ENCODE measurements around the gene SGCD. TPM values are rescaled to one million over a fixed set of nuclear protein-coding genes. Genes with fewer than 3 reads are reported as not detected.

Gene SGCD
- total and polyA plus RNA-seq, 4 donors, result 0.79 to 20.9 (median 6.0) TPM

DNA sequence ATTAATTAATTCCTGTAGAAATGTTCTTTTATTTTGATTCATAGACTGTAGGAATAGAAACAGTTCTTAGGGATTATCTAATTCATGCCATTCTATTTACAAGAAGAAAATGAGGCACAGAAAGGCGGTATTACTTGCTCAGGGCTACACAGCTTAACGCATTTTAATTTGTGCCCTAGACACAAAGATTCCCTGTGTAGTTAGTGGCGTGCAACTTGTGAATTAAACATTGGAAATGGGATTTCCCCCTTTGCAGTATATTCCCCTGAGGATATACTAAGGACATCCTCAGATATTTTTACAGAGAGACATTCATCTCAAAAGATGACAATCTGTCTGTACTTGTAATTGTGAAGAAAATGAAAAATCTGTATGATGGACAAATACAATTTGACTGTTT, 108.1 kb downstream of the SGCD start:
- no peak for DNase-seq
- H3K4me3 ChIP-seq, result no peak overlapping the region
- peaks cover 0 to 2% (median 0%) of the 10 kb centered on the region in 5 donors for H3K4me1 ChIP-seq (ENCODE audit: control insufficient read depth in 5 of 5, insufficient read depth in 5 of 5, low read length in 5 of 5)
- no peak overlapping the region for H3K27ac ChIP-seq (ENCODE audit: low read depth in 1 of 2, low read length in 1 of 2)
- H3K9ac ChIP-seq (ENCODE audit: insufficient read depth in 1 of 2, low read length in 2 of 2), result no peak overlapping the region
- no peaks in the 10 kb centered on the region for H3K36me3 ChIP-seq (ENCODE audit: control insufficient read depth in 4 of 4, insufficient read depth in 4 of 4, low read length in 4 of 4)
- WGBS, 2 donors, result 87 to 89% methylated on average over 3 of the region's 3 CpGs
- no peak for TF ChIP-seq CTCF (IDR thresholded peaks at IDR 0.05; ENCODE audit: control extremely low read depth, extremely low read depth)
- ATAC-seq (ENCODE audit: insufficient read depth, low FRiP score), result no peak
- no peaks in the 10 kb centered on the region for H3K9me3 ChIP-seq (ENCODE audit: control insufficient read depth in 4 of 4, insufficient read depth in 3 of 4, low read length in 3 of 4)
- H3K27me3 ChIP-seq (ENCODE audit: control insufficient read depth in 3 of 3, insufficient read depth in 3 of 3, low read length in 2 of 3), result no peaks in the 10 kb centered on the region

GRCh38 chr5:156438076-156438475, 111.1 kb downstream of the SGCD start:
- H3K27me3 ChIP-seq (ENCODE audit: control insufficient read depth in 3 of 3, insufficient read depth in 3 of 3, low read length in 2 of 3), result no peaks in the 10 kb centered on the region
- 67 to 71% methylated on average over 3 of the region's 3 CpGs for WGBS, 2 donors
- no peak overlapping the region for H3K4me3 ChIP-seq
- DNase-seq (no peak), ATAC-seq (ENCODE audit: insufficient read depth, low FRiP score) (no peak)
- H3K9me3 ChIP-seq (ENCODE audit: control insufficient read depth in 4 of 4, insufficient read depth in 3 of 4, low read length in 3 of 4), result no peaks in the 10 kb centered on the region
- no peak overlapping the region for H3K9ac ChIP-seq (ENCODE audit: insufficient read depth in 1 of 2, low read length in 2 of 2)
- no peaks in the 10 kb centered on the region for H3K36me3 ChIP-seq (ENCODE audit: control insufficient read depth in 4 of 4, insufficient read depth in 4 of 4, low read length in 4 of 4)
- TF ChIP-seq CTCF (IDR thresholded peaks at IDR 0.05; ENCODE audit: control extremely low read depth, extremely low read depth), result no peak
- H3K4me1 ChIP-seq (ENCODE audit: control insufficient read depth in 5 of 5, insufficient read depth in 5 of 5, low read length in 5 of 5), result peaks cover 0 to 10% (median 0%) of the 10 kb centered on the region in 5 donors
- no peak overlapping the region for H3K27ac ChIP-seq (ENCODE audit: low read depth in 1 of 2, low read length in 1 of 2)

DNA sequence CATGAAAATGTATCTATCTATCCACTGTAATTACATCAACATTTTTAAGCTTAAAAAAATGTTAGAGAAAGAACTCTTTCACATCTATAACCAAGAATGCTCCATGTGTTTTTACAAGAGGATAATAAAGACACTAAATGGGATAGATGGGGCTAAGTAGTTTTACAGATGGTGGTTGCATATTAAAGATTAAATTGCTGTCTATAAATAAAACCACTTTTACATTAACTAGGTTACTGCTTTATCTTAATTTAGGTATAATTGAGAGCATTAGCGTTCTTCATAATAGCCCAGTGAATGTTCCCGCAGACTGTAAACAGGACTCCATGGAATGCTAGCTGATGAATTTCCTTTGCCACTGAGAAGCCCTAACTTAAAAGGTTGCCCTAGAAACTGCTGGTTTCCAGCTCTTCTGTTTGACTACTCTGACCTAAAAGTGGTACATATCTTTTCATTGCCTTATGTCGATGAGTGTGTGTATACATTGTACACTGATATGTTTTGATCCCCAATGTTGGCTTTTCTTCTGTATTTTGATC, 117.9 kb downstream of the SGCD start:
- no peak for TF ChIP-seq CTCF (IDR thresholded peaks at IDR 0.05; ENCODE audit: control extremely low read depth, extremely low read depth)
- peak in 2 of 3 donors; percentile 30 to 38 for DNase-seq
- H3K9ac ChIP-seq (ENCODE audit: insufficient read depth in 1 of 2, low read length in 2 of 2), result no peak overlapping the region

GRCh38 chr5:156446526-156446925, 119.6 kb downstream of the SGCD start:
- ATAC-seq (ENCODE audit: insufficient read depth, low FRiP score) (no peak), DNase-seq (no peak)
- Histone ChIP-seq H3K27me3 (ENCODE audit: control insufficient read depth in 3 of 3, insufficient read depth in 3 of 3, low read length in 2 of 3) (no peaks in the 10 kb centered on the region), H3K4me3 (no peak overlapping the region), H3K36me3 (ENCODE audit: control insufficient read depth in 4 of 4, insufficient read depth in 4 of 4, low read length in 4 of 4) (no peaks in the 10 kb centered on the region), H3K9ac (ENCODE audit: insufficient read depth in 1 of 2, low read length in 2 of 2) (no peak overlapping the region), H3K4me1 (ENCODE audit: control insufficient read depth in 5 of 5, insufficient read depth in 5 of 5, low read length in 5 of 5) (peaks cover 0 to 20% (median 6%) of the 10 kb centered on the region in 5 donors), H3K27ac (ENCODE audit: low read depth in 1 of 2, low read length in 1 of 2) (no peak overlapping the region), H3K9me3 (ENCODE audit: control insufficient read depth in 4 of 4, insufficient read depth in 3 of 4, low read length in 3 of 4) (no peaks in the 10 kb centered on the region)
- 73 to 81% methylated on average over 4 of the region's 4 CpGs for WGBS, 2 donors
- TF ChIP-seq CTCF (IDR thresholded peaks at IDR 0.05; ENCODE audit: control extremely low read depth, extremely low read depth), result no peak

More for the DNA sequence above, 117.9 kb downstream of the SGCD start:
- Histone ChIP-seq H3K9me3 (ENCODE audit: control insufficient read depth in 4 of 4, insufficient read depth in 3 of 4, low read length in 3 of 4) (no peaks in the 10 kb centered on the region), H3K36me3 (ENCODE audit: control insufficient read depth in 4 of 4, insufficient read depth in 4 of 4, low read length in 4 of 4) (no peaks in the 10 kb centered on the region), H3K27me3 (ENCODE audit: control insufficient read depth in 3 of 3, insufficient read depth in 3 of 3, low read length in 2 of 3) (no peaks in the 10 kb centered on the region), H3K4me3 (no peak overlapping the region), H3K4me1 (ENCODE audit: control insufficient read depth in 5 of 5, insufficient read depth in 5 of 5, low read length in 5 of 5) (peaks cover 0 to 19% (median 6%) of the 10 kb centered on the region in 5 donors), H3K27ac (ENCODE audit: low read depth in 1 of 2, low read length in 1 of 2) (no peak overlapping the region)
- 48 to 77% methylated on average over 3 of the region's 3 CpGs for WGBS, 2 donors
- no peak for ATAC-seq (ENCODE audit: insufficient read depth, low FRiP score)
